Duodenal mucosa (tissue), 2 donors: Measurements from ENCODE around the gene NFASC.

Source experiments
- H3K27ac ChIP-seq: one replicate; pipeline ENCODE4 v1.7.0; 2013; ENCODE audit warnings: low read depth, low read length
- H3K27me3 ChIP-seq, 2 donors: one replicate each; pipeline ENCODE4 v1.7.0; 2013; ENCODE audit warnings: low read length in 2 of 2, control low read depth in 1 of 2; ENCODE audit not compliant: insufficient read depth in 2 of 2, control insufficient read depth in 1 of 2
- H3K36me3 ChIP-seq, 2 donors: one replicate each; pipeline ENCODE4 v1.7.0; 2013; ENCODE audit warnings: low read length in 2 of 2, control low read depth in 1 of 2; ENCODE audit not compliant: insufficient read depth in 2 of 2, control insufficient read depth in 1 of 2
- H3K4me1 ChIP-seq, 2 donors: one replicate each; pipeline ENCODE4 v1.7.0; 2013; ENCODE audit warnings: low read length in 2 of 2, control low read depth in 1 of 2; ENCODE audit not compliant: insufficient read depth in 2 of 2, control insufficient read depth in 1 of 2
- H3K4me3 ChIP-seq, 2 donors: one replicate each; pipeline ENCODE4 v1.7.0; 2013; ENCODE audit warnings: low read length in 2 of 2, low read depth in 1 of 2
- H3K9ac ChIP-seq, 2 donors: one replicate each; pipeline ENCODE4 v1.7.0; 2013; ENCODE audit warnings: low read length in 2 of 2, low read depth in 1 of 2
- H3K9me3 ChIP-seq, 2 donors: one replicate each; pipeline ENCODE4 v1.7.0; 2013; ENCODE audit warnings: low read length in 2 of 2, control low read depth in 1 of 2; ENCODE audit not compliant: control insufficient read depth in 1 of 2

The NFASC gene

DNA sequence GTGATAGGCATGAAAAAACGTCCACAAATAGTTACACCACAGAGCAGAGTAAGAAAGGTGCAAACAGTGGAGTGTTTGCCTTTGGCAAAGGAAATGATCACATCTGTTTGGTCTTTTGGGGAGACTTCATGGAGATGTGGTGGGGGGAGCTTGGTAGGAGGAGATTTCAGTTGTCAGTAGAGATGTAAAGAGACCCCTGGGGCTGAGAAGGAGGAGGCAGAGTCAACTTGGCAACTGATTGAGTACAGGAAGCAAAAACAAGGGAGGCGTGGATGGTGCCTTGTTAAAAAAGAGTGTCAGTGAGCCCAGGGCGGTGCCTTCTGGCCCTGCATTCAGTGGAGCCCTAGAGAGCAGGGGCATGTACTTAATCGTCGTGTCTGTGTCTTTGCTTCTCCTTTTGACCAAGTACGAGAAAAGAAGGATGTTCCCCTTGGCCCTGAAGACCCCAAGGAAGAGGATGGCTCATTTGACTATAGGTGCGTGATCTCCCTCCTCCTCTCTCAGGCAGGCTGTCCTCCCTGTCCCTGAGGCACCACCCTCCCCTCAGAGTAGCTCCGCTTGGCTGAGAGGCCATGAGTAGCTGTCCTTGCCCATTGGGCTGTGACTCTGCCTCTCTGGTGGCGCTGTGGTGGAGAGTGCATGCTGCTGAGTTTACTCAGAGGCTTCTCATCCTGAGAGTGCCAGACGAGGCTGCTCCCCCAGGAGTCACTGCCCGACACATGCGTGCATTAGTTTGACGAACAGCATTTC is 141.9 kb downstream of the NFASC start:
- H3K4me1 ChIP-seq: no peaks in the 10 kb centered on the region
- no peaks in the 10 kb centered on the region for H3K9me3 ChIP-seq
- H3K27ac ChIP-seq: no peak overlapping the region
- no peaks in the 10 kb centered on the region for H3K36me3 ChIP-seq
- no peak overlapping the region for H3K4me3 ChIP-seq
- no peaks in the 10 kb centered on the region for H3K27me3 ChIP-seq
- no peak overlapping the region for H3K9ac ChIP-seq

DNA sequence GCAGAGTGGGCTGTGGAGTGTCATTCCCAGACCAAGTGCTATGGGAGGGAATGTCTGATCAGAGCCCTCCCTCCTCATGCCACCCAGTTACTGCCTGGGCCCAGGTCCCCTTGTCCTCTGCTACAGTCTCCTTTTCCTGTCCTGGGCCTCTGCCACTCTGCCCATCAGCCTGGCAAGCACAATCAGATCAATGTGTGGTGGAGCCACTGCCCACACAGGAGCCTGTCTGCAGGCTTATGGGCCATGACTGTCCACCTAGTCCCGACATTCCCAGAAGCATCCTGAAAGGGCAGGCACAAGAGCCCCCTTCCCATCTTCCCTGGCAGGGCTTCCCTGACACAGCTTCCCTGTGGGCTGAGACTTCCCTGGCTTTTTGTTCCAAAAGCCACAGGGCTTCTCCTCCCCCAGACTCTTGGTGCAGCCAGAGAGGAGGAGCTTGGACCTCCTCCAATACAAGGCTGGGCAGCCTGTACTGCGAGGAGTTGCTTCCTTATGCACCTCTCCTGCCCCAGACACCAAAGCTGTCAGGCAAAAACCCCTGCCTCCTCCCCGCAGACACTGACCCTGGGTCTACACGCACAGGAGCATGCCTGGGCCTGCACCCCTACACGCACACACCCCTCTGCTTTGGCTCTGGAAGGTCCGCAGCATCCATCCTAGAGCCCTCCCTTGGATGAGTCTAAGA is 143.2 kb downstream of the NFASC start:
- Histone ChIP-seq H3K36me3 (no peaks in the 10 kb centered on the region), H3K4me1 (no peaks in the 10 kb centered on the region), H3K27me3 (no peaks in the 10 kb centered on the region), H3K9ac (no peak overlapping the region), H3K27ac (no peak overlapping the region), H3K4me3 (no peak overlapping the region), H3K9me3 (no peaks in the 10 kb centered on the region)

- Histone ChIP-seq H3K27ac (no peak overlapping the region), H3K36me3 (no peaks in the 10 kb centered on the region), H3K9me3 (no peaks in the 10 kb centered on the region), H3K9ac (no peak overlapping the region), H3K4me3 (no peak overlapping the region), H3K4me1 (no peaks in the 10 kb centered on the region), H3K27me3 (peaks cover 0 to 4% of the 10 kb centered on the region in 2 donors)
Observed at GRCh38 chr1:205014783-205015182, 144.1 kb downstream of the NFASC start.

DNA sequence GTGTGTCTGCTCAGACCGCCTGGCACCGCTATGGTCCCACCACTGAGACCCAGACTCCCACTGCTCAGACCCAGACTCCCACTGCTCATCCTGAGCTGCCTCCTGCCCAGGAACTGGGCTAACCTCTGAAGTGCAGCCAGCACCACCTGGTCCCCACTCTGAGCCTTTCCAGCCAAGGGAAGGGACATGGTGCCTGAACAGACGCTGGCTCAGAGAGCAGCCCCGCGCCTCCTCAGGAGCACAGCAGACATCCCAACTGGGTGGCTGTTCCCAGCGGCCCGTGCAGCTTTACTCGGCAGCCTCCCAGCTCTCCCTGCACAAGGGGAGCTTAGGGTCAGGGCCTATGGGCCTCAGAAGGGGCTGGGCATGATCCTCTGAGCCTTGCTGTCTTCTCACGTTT is 144.6 kb downstream of the NFASC start:
- no peaks in the 10 kb centered on the region for H3K9me3 ChIP-seq
- H3K4me3 ChIP-seq: no peak overlapping the region
- H3K9ac ChIP-seq: no peak overlapping the region
- H3K4me1 ChIP-seq: no peaks in the 10 kb centered on the region
- H3K36me3 ChIP-seq: no peaks in the 10 kb centered on the region
- no peak overlapping the region for H3K27ac ChIP-seq
- peaks cover 3 to 4% of the 10 kb centered on the region in 2 donors for H3K27me3 ChIP-seq

DNA sequence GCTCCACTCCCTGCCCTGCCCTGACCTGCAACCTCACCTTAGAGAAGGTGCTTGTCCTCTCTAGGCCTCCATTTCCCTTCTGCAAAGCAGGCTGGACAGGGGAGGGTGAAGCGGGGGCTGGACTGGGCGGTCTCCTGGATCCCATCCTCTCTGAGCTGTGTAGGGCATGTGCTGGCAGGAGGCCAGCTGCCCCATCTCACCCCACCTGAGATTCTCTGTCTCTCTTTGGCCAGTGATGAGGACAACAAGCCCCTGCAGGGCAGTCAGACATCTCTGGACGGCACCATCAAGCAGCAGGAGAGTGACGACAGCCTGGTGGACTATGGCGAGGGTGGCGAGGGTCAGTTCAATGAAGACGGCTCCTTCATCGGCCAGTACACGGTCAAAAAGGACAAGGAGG is 145.4 kb downstream of the NFASC start:
- Histone ChIP-seq H3K9ac (no peak overlapping the region), H3K27ac (no peak overlapping the region), H3K27me3 (peaks cover 4% of the 10 kb centered on the region in 2 donors), H3K4me1 (no peaks in the 10 kb centered on the region), H3K9me3 (no peaks in the 10 kb centered on the region), H3K36me3 (no peaks in the 10 kb centered on the region), H3K4me3 (no peak overlapping the region)

- H3K9ac ChIP-seq: no peak overlapping the region
Observed at GRCh38 chr1:205016584-205016983, 145.9 kb downstream of the NFASC start.

GRCh38 chr1:205017001-205017400 is 146.3 kb downstream of the NFASC start:
- no peaks in the 10 kb centered on the region for H3K36me3 ChIP-seq
- H3K4me1 ChIP-seq: no peaks in the 10 kb centered on the region
- no peak overlapping the region for H3K27ac ChIP-seq
- H3K27me3 ChIP-seq: peaks cover 4% of the 10 kb centered on the region in 2 donors
- H3K4me3 ChIP-seq: no peak overlapping the region
- no peaks in the 10 kb centered on the region for H3K9me3 ChIP-seq
- H3K9ac ChIP-seq: no peak overlapping the region

More at GRCh38 chr1:205016584-205016983, 145.9 kb downstream of the NFASC start:
- Histone ChIP-seq H3K27ac (no peak overlapping the region), H3K36me3 (no peaks in the 10 kb centered on the region), H3K9me3 (no peaks in the 10 kb centered on the region), H3K4me1 (no peaks in the 10 kb centered on the region), H3K27me3 (peaks cover 4% of the 10 kb centered on the region in 2 donors), H3K4me3 (no peak overlapping the region)

DNA sequence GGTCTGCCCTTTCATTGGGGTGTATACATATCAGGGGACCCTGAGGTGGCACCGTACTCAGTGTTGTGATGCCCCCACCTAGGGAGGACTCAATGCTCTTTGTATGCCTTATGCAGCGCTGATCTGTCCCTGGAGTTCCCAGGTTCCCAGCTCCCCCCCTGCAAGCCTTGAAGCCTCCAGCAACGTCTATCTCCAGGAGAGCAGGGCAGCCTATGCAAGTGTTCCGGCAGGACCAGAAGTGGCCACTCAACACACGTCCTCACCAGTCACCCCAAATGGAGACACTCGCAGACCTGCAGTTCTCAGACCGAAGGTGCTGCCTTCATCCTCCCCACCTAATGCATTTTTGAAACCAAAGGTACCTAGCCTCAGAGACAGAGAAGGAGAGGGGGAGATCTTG is 147.1 kb downstream of the NFASC start:
- no peak overlapping the region for H3K27ac ChIP-seq
- H3K36me3 ChIP-seq: no peaks in the 10 kb centered on the region
- no peak overlapping the region for H3K9ac ChIP-seq
- no peak overlapping the region for H3K4me3 ChIP-seq
- H3K27me3 ChIP-seq: peaks cover 4% of the 10 kb centered on the region in 2 donors
- no peaks in the 10 kb centered on the region for H3K9me3 ChIP-seq
- H3K4me1 ChIP-seq: no peaks in the 10 kb centered on the region

DNA sequence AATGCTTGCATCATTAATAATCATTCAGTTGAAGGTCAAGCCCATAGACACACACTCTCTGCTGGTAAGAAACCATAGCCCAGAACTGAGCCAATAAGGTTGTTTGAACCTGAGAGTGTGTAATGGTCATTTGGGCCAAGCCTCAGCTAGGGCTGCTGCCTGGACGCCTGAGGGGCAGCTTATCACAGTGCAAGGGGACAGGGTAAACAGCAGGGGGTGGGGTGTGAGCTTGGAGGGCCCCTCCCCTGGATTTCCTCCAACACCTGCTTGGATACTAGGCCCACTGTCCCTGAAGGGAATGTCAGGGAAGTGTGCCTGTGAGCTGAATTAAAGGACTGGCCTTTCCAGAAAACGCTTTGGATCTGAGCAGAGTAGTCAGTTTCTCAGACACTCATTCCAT is 147.7 kb downstream of the NFASC start:
- no peaks in the 10 kb centered on the region for H3K4me1 ChIP-seq
- no peak overlapping the region for H3K4me3 ChIP-seq
- H3K36me3 ChIP-seq: no peaks in the 10 kb centered on the region
- no peak overlapping the region for H3K27ac ChIP-seq
- H3K9ac ChIP-seq: no peak overlapping the region
- no peaks in the 10 kb centered on the region for H3K9me3 ChIP-seq
- H3K27me3 ChIP-seq: peaks cover 4% of the 10 kb centered on the region in 2 donors

DNA sequence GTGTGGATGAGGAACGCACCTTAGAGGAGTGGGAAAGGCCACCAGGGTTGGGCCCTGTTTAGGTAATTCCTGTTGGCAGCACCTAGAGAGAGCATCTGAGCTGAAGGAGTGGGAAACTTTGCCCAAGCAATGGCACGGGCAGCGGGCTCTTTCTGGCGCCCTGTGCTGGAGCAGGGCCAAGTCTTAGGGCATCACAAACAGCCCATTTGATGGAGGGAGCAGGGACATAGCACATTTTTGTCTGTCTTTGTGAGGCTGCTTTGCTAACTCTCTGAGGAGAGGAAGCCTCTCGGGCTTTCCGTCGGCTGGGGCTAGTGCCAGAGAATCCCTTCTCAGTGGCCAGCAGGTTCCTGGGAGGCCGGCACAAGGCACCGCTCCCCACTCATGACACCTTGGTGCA is 149.8 kb downstream of the NFASC start:
- H3K4me3 ChIP-seq: no peak overlapping the region
- H3K9ac ChIP-seq: no peak overlapping the region
- H3K27me3 ChIP-seq: peaks cover 4% of the 10 kb centered on the region in 2 donors
- no peaks in the 10 kb centered on the region for H3K9me3 ChIP-seq
- no peaks in the 10 kb centered on the region for H3K36me3 ChIP-seq
- H3K27ac ChIP-seq: no peak overlapping the region
- no peaks in the 10 kb centered on the region for H3K4me1 ChIP-seq
